HL-60 (cell line): ENCODE measurements around the gene MFSD6L.

Source experiments
- POLR2AphosphoS5 ChIP-seq: IDR thresholded peaks from 2 replicates; pipeline ENCODE4 v1.6.1; 2012; ENCODE audit warnings: low read depth
- TF ChIP-seq, protein P1 (sequence below): IDR thresholded peaks from one replicate; pipeline ENCODE4 v1.5.1; 2011; ENCODE audit warnings: low read length, control low read depth, inconsistent platforms; ENCODE audit not compliant: insufficient read depth

- TF ChIP-seq, protein P1, sequence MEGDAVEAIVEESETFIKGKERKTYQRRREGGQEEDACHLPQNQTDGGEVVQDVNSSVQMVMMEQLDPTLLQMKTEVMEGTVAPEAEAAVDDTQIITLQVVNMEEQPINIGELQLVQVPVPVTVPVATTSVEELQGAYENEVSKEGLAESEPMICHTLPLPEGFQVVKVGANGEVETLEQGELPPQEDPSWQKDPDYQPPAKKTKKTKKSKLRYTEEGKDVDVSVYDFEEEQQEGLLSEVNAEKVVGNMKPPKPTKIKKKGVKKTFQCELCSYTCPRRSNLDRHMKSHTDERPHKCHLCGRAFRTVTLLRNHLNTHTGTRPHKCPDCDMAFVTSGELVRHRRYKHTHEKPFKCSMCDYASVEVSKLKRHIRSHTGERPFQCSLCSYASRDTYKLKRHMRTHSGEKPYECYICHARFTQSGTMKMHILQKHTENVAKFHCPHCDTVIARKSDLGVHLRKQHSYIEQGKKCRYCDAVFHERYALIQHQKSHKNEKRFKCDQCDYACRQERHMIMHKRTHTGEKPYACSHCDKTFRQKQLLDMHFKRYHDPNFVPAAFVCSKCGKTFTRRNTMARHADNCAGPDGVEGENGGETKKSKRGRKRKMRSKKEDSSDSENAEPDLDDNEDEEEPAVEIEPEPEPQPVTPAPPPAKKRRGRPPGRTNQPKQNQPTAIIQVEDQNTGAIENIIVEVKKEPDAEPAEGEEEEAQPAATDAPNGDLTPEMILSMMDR: no peak
- TF ChIP-seq POLR2AphosphoS5: no peak
Measured at GRCh38 chr17:8818654-8819330, 19.6 kb upstream of the MFSD6L start.
